Renal cortical epithelial cell (primary cell): ENCODE results near the gene MT2A. TPM values are rescaled to one million over a fixed set of nuclear protein-coding genes. Genes with fewer than 3 reads are reported as not detected.
"Not testable (repeated sequence)": the region's sequence is repeated elsewhere in the genome, so short reads cannot be mapped to it uniquely, and the experiment has no call there.

ENCODE experiments used
- DNase-seq: peaks from one replicate; pipeline ENCODE4 v3.0.0-alpha.2; 2011; ENCODE audit warnings: low read depth
- total RNA-seq: library from RNA; depleted of rRNA; stranded (reverse); fragments of >200 nt; gene quantifications from 2 replicates; pipeline ENCODE4 v1.2.3, GENCODE V29; 2014

The MT2A gene
- total RNA-seq, 1 donor from 2014 or later: 146 TPM

GRCh38 chr16:56620339-56620897 is 12.0 kb downstream of the MT2A start:
- DNase-seq: no peak

- not testable (repeated sequence) for DNase-seq
Observed at GRCh38 chr16:56621665-56622445, 13.5 kb downstream of the MT2A start.

- DNase-seq: not testable (repeated sequence)
Observed at GRCh38 chr16:56623184-56623583, 14.8 kb downstream of the MT2A start.

GRCh38 chr16:56623637-56624036 is 15.3 kb downstream of the MT2A start:
- DNase-seq: no peak

- peak; percentile 61 for DNase-seq
Observed at GRCh38 chr16:56625140-56625942, 17.0 kb downstream of the MT2A start, which contains the start of gene MT1E. Gene MT1E, plus strand, starts transcription at chr16:56625781. Its CDS starts 71 bp downstream, at chr16:56625852.

- no peak for DNase-seq
Observed at GRCh38 chr16:56625943-56626654, 17.7 kb downstream of the MT2A start.

- DNase-seq: no peak
Observed at GRCh38 chr16:56626685-56627084, 18.3 kb downstream of the MT2A start.

- DNase-seq: peak; percentile 50
Observed at GRCh38 chr16:56628486-56629350, 20.3 kb downstream of the MT2A start.

- DNase-seq: no peak
Observed at GRCh38 chr16:56629531-56629930, 21.1 kb downstream of the MT2A start.

- no peak for DNase-seq
Observed at GRCh38 chr16:56630134-56630533, 21.8 kb downstream of the MT2A start.

GRCh38 chr16:56631197-56631596 is 22.8 kb downstream of the MT2A start:
- DNase-seq: no peak

- no peak for DNase-seq
Observed at GRCh38 chr16:56631832-56632155, 23.4 kb downstream of the MT2A start.

GRCh38 chr16:56632156-56632847 is 23.9 kb downstream of the MT2A start, which contains the start of gene MT1M:
Gene MT1M, plus strand, starts transcription at chr16:56632659. Its CDS starts 73 bp downstream, at chr16:56632732.
- DNase-seq: no peak

GRCh38 chr16:56632848-56633365 is 24.5 kb downstream of the MT2A start:
- DNase-seq: no peak

- no peak for DNase-seq
Observed at GRCh38 chr16:56633535-56633934, 25.2 kb downstream of the MT2A start.

- DNase-seq: no peak
Observed at GRCh38 chr16:56634715-56635440, 26.5 kb downstream of the MT2A start.

GRCh38 chr16:56635441-56635967 is 27.1 kb downstream of the MT2A start:
- DNase-seq: no peak

- DNase-seq: no peak
Observed at GRCh38 chr16:56636616-56637413, 28.4 kb downstream of the MT2A start.
